22Rv1 (cell line): ENCODE results near the gene IFNA6.

Experiments
- CTCF ChIP-seq: fragments of 450-650 bp; IDR thresholded peaks from 2 replicates; pipeline ENCODE4 v1.5.1; 2017; ENCODE audit warnings: mild to moderate bottlenecking
- ZFX ChIP-seq: fragments of 450-650 bp; IDR thresholded peaks from 2 replicates; pipeline ENCODE4 v1.6.1; 2017; ENCODE audit warnings: antibody characterized with exemption, borderline replicate concordance

GRCh38 chr9:21324047-21324446 lies 26.6 kb downstream of the IFNA6 start:
- TF ChIP-seq CTCF, result no peak
- TF ChIP-seq ZFX, result no peak
